GM12878 (cell line): ENCODE data around the gene MAEL. TPM values are rescaled to one million over a fixed set of nuclear protein-coding genes. Genes with fewer than 3 reads are reported as not detected.
A peak's percentile ranks its signal among the peaks of the same experiment; 100 is the strongest.

ENCODE experiments used
- ATAC-seq: fragments of 200-7000 bp; cut with Tn5 transposase; 3 replicates; pipeline ENCODE4 v1.9.1; 2020; ENCODE audit warnings: mild to moderate bottlenecking, moderate library complexity
- BruUV-seq: library from RNA; stranded (reverse); fragments of 400-500 nt; replicated peaks from 2 replicates; lab custom pipeline; 2021; lab: Mats Ljungman, UMichigan
- CTCF ChIA-PET: fragments of 300-600 bp; sonication (Branson Sonifier 250); formaldehyde crosslinking; extraction: SDS; loops from one replicate; lab custom pipeline; 2021; ENCODE audit warnings: inconsistent platforms; lab: Yijun Ruan, JAX
- POLR2A ChIA-PET: fragments of 350-600 bp; formaldehyde crosslinking; extraction: SDS; loops from one replicate; lab custom pipeline; 2021; ENCODE audit warnings: inconsistent platforms; lab: Charles Lee
- RAD21 ChIA-PET: fragments of 300-600 bp; sonication (Branson Sonifier 250); formaldehyde crosslinking; loops from one replicate; lab custom pipeline; 2023; ENCODE audit warnings: antibody characterized with exemption; ENCODE audit not compliant: unreplicated experiment; lab: Charles Lee
- SMC1A ChIA-PET: fragments of 300-600 bp; sonication (Branson Sonifier 250); formaldehyde crosslinking; loops from one replicate; lab custom pipeline; 2023; ENCODE audit not compliant: unreplicated experiment, uncharacterized antibody; lab: Charles Lee
- DNase-seq: peaks from one replicate; pipeline ENCODE4 v3.0.0-alpha.2; 2011; ENCODE audit warnings: low read depth, low spot score
- FAIRE-seq: peaks from 3 replicates; lab custom pipeline; 2011; peaks lifted over from hg19 to GRCh38; lab: Jason Lieb, UNC
- H2AFZ ChIP-seq: 2 replicates; pipeline ENCODE4 v1.6.0; 2011; ENCODE audit warnings: low read depth, low read length, control low read depth; ENCODE audit not compliant: control insufficient read depth
- H3K27ac ChIP-seq: 2 replicates; pipeline ENCODE4 v1.5.1; 2011; ENCODE audit warnings: control low read depth; ENCODE audit not compliant: control insufficient read depth, insufficient read depth
- H3K27me3 ChIP-seq, 2 experiments: replicated peaks in 1 of 2; 2 replicates each; pipeline versions ENCODE4 v1.6.0 to v1.6.1; 2011; ENCODE audit warnings: low read length in 1 of 2; ENCODE audit not compliant: control insufficient read depth in 2 of 2, insufficient read depth in 2 of 2
- H3K36me3 ChIP-seq, 2 experiments: 2 replicates each; pipeline ENCODE4 v1.5.1; 2011; ENCODE audit warnings: low read length in 1 of 2; ENCODE audit not compliant: control insufficient read depth in 2 of 2, insufficient read depth in 2 of 2
- H3K4me1 ChIP-seq: 2 replicates; pipeline ENCODE4 v1.6.1; 2011; ENCODE audit warnings: mild to moderate bottlenecking, low read length, moderate library complexity, mixed read lengths; ENCODE audit not compliant: control insufficient read depth, insufficient read depth
- H3K4me2 ChIP-seq: 2 replicates; pipeline ENCODE4 v1.6.0; 2011; ENCODE audit warnings: control low read depth; ENCODE audit not compliant: control insufficient read depth, insufficient read depth
- H3K4me3 ChIP-seq: fragments of 200-600 bp; sonication (generic); 2 replicates; pipeline ENCODE4 v1.5.1; 2016
- H3K79me2 ChIP-seq: 2 replicates; pipeline ENCODE4 v1.6.0; 2011; ENCODE audit warnings: low read length; ENCODE audit not compliant: control insufficient read depth, insufficient read depth
- H3K9ac ChIP-seq: 2 replicates; pipeline ENCODE4 v1.8.0; 2011; ENCODE audit warnings: low read length, control low read depth, mixed read lengths; ENCODE audit not compliant: control insufficient read depth, insufficient read depth
- H3K9me3 ChIP-seq: replicated peaks from 3 replicates; pipeline ENCODE4 v1.5.1; 2011; ENCODE audit warnings: mild to moderate bottlenecking, low read length; ENCODE audit not compliant: control insufficient read depth, insufficient read depth
- H4K20me1 ChIP-seq: 2 replicates; pipeline ENCODE4 v1.6.0; 2011; ENCODE audit not compliant: control insufficient read depth, insufficient read depth
- RAD21 ChIP-seq: IDR thresholded peaks from 2 replicates; pipeline ENCODE4 v1.6.1; 2011; ENCODE audit warnings: mild to moderate bottlenecking, low read depth, low read length, moderate library complexity; ENCODE audit not compliant: insufficient read depth
- WGBS: methylation state at CpG from one replicate; pipeline ENCODE4 v1.1.6; 2016; ENCODE audit warnings: low lambda C conversion rate; ENCODE audit not compliant: insufficient replicate concordance, insufficient coverage; ENCODE audit errors: missing lambda C conversion rate; 5-methylcytosine and 5-hydroxymethylcytosine counted together
- in situ Hi-C: fragments of 300-500 bp; cut with MboI; formaldehyde crosslinking; loops from 9 replicates; pipeline ENCODE4 v1.14.3; 2018; ENCODE audit warnings: mixed read lengths
- intact Hi-C: fragments of 100-400 bp; cut with micrococcal nuclease; formaldehyde crosslinking; loops from one replicate; pipeline ENCODE4 v1.14.2; 2022; ENCODE audit not compliant: unreplicated experiment
- polyA plus RNA-seq, 11 experiments: library from polyadenylated mRNA; depleted of rRNA in 4 of 11; unstranded in 6 of 11; stranded (reverse) in 5 of 11; fragments of >200 nt; fragmentation: Nextera tagmentation in 4 of 11; fragmentation: Illumina TruSeq in 1 of 11; extraction: Ambion mirVana in 4 of 11; extraction: Trizol in 1 of 11; gene quantifications; 1 replicate in 1 of 11; 2 replicates in 10 of 11; pipeline versions ENCODE4 v1.2.1 to v1.2.3, GENCODE V29; 2011 to 2016; ENCODE audit warnings: inconsistent platforms in 2 of 11, missing spikeins in 2 of 11, low read depth in 1 of 11
- total RNA-seq, 4 experiments: library from RNA; depleted of rRNA in 3 of 4; stranded (reverse); fragments of >200 nt in 3 of 4; fragmentation: Illumina TruSeq in 1 of 4; extraction: Trizol in 1 of 4; gene quantifications; 2 replicates each; pipeline versions ENCODE4 v1.2.1 to v1.2.3, GENCODE V29; 2013 to 2021
- TF ChIP-seq, protein P1 (sequence below), 3 experiments: IDR thresholded peaks in 2 of 3; conservative IDR thresholded peaks in 1 of 3; 2 replicates each; pipeline ENCODE4 v1.5.1; 2011; ENCODE audit warnings: low read depth in 3 of 3, low read length in 3 of 3, mild to moderate bottlenecking in 3 of 3, control low read depth in 2 of 3, moderate library complexity in 2 of 3, inconsistent platforms in 1 of 3, mixed read lengths in 1 of 3; ENCODE audit not compliant: control insufficient read depth in 2 of 3, insufficient read depth in 1 of 3; ENCODE audit errors: extremely low read depth in 1 of 3
- TF ChIP-seq, protein P2 (sequence below): fragments of 450-650 bp; IDR thresholded peaks from 2 replicates; pipeline ENCODE4 v1.6.1; 2016; ENCODE audit warnings: mild to moderate bottlenecking

MAEL gene
- total and polyA plus RNA-seq, 10 of the 15 experiments (the other 5 are each of a cell fraction or from before 2014, with no cell fraction given): 0.10 to 0.43 (median 0.24) TPM; not detected in 2

DNA sequence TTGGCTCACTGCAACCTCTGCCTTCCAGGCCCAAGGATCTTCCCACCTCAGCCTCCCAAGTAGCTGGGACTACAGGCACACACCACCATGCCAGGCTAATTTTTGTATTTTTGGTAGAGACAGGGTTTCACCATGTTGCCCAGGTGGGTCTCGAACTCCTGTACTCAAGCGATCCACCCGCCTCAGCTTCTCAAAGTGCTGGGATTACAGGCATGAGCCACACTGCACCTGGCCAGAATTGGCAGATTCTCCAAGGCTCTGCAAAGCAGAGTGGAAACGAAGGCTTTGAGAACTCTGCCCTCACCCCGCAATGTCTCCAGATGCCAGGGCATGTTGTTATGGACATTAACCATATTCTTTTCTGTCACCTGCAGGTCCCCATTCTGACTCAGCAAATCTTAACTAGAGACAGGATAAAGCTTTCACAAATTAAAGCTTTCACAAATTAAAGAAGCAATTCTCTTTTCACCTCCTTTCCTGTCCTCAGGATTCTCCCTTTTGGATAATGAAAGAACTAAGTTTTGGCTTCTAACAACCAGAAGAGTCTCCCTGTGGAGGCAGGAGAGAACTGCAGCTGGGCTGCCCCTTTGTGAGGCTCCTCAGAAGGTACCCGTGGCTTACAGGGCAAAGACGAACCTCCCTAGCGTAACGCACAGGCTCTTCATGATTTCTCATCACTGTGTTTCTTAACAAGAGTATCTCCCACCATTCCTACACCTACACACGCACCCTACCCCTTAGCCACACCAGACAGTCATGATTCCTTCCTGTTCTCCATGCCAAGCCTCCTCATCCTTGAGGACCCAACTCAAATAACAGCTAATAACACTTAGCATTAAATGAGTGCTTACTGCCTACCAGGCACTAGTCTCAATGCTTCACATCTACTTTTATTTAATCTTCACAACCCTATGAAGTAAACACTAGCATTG, 71.3 kb downstream of the MAEL start:
- CTCF ChIA-PET: interaction anchor here (0.5 to 18.3 kb wide), 53 partner anchors 8 to 707 kb away, joined by 3 to 734 read pairs (median 5); partner anchors contain the start of genes CREG1, POU2F1 and STYXL2
- 59% methylated on average over 10 of the region's 10 CpGs for WGBS
- H3K36me3 ChIP-seq: no peaks in the 10 kb centered on the region
- 0 out of 2 replicates have a peak, but pooled peaks cover 3% of the 10 kb centered on the region for H3K4me1 ChIP-seq
- H3K4me2 ChIP-seq: no peak overlapping the region
- POLR2A ChIA-PET: interaction anchor here (0.8 to 1.9 kb wide), 3 partner anchors 145 to 150 kb away, joined by 3 to 9 read pairs (median 3); no protein-coding TSS in a partner anchor
- in situ Hi-C loops: no loop called here
- H3K27ac ChIP-seq: no peak overlapping the region
- no peaks in the 10 kb centered on the region for H3K9me3 ChIP-seq
- ATAC-seq (peak; percentile 52), FAIRE-seq (no peak)
- no peaks in the 10 kb centered on the region for H3K27me3 ChIP-seq
- TF ChIP-seq, protein P1, sequence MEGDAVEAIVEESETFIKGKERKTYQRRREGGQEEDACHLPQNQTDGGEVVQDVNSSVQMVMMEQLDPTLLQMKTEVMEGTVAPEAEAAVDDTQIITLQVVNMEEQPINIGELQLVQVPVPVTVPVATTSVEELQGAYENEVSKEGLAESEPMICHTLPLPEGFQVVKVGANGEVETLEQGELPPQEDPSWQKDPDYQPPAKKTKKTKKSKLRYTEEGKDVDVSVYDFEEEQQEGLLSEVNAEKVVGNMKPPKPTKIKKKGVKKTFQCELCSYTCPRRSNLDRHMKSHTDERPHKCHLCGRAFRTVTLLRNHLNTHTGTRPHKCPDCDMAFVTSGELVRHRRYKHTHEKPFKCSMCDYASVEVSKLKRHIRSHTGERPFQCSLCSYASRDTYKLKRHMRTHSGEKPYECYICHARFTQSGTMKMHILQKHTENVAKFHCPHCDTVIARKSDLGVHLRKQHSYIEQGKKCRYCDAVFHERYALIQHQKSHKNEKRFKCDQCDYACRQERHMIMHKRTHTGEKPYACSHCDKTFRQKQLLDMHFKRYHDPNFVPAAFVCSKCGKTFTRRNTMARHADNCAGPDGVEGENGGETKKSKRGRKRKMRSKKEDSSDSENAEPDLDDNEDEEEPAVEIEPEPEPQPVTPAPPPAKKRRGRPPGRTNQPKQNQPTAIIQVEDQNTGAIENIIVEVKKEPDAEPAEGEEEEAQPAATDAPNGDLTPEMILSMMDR (IDR thresholded peaks at IDR 0.05 in 2 of 3, conservative IDR thresholded peaks at IDR 0.05 in 1 of 3; ENCODE audit: control insufficient read depth in 2 of 3, extremely low read depth in 1 of 3, insufficient read depth in 1 of 3, low read depth in 3 of 3, low read length in 3 of 3): peak in 2 of 3 experiments; percentile 26 to 29; a peak in 2 of 6 replicates
- TF ChIP-seq, protein P2, sequence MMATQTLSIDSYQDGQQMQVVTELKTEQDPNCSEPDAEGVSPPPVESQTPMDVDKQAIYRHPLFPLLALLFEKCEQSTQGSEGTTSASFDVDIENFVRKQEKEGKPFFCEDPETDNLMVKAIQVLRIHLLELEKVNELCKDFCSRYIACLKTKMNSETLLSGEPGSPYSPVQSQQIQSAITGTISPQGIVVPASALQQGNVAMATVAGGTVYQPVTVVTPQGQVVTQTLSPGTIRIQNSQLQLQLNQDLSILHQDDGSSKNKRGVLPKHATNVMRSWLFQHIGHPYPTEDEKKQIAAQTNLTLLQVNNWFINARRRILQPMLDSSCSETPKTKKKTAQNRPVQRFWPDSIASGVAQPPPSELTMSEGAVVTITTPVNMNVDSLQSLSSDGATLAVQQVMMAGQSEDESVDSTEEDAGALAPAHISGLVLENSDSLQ: no peak
- 0 out of 2 replicates have a peak, but pooled peaks have one; percentile 10 for TF ChIP-seq RAD21
- TF ChIP-seq, all 136 proteins: peak for 2
- BruUV-seq: no TSS peak
- intact Hi-C loops: no loop called here
- RAD21 ChIA-PET: interaction anchor here (0.8 to 7.8 kb wide), 10 partner anchors 10 to 495 kb away, joined by 3 to 305 read pairs (median 5); partner anchors contain the start of gene POU2F1
- Histone ChIP-seq H4K20me1 (no peaks in the 10 kb centered on the region), H2AFZ (no peak overlapping the region), H3K4me3 (no peak overlapping the region), H3K79me2 (no peaks in the 10 kb centered on the region), H3K9ac (no peak overlapping the region)
- SMC1A ChIA-PET: interaction anchor here (0.7 to 10.4 kb wide), 12 partner anchors 10 to 472 kb away, joined by 3 to 384 read pairs (median 4); partner anchors contain the start of gene POU2F1
- no peak for DNase-seq
